SJCRH30 (cell line): ENCODE measurements around the gene MYO3A. TPM values are rescaled to one million over a fixed set of nuclear protein-coding genes. Genes with fewer than 3 reads are reported as not detected.

Experiments used
- DNase-seq, 2 experiments: peaks; one replicate each; pipeline ENCODE4 v3.0.0-alpha.2; 2015 to 2020
- H3K27ac ChIP-seq: fragments of 250-450 bp; sonication (Bioruptor Pico); 2 replicates; pipeline ENCODE4 v1.5.1; 2020; ENCODE audit warnings: mild to moderate bottlenecking, moderate library complexity
- H3K27me3 ChIP-seq: fragments of 250-450 bp; sonication (Bioruptor Pico); 2 replicates; pipeline ENCODE4 v1.5.1; 2020; ENCODE audit warnings: mild to moderate bottlenecking, moderate library complexity
- H3K36me3 ChIP-seq: fragments of 250-450 bp; sonication (Bioruptor Pico); 2 replicates; pipeline ENCODE4 v1.5.1; 2020; ENCODE audit warnings: mild to moderate bottlenecking, moderate library complexity
- H3K4me1 ChIP-seq: fragments of 250-450 bp; sonication (Bioruptor Pico); 2 replicates; pipeline ENCODE4 v1.5.1; 2020; ENCODE audit warnings: mild to moderate bottlenecking, moderate library complexity
- H3K4me3 ChIP-seq: fragments of 250-450 bp; sonication (Bioruptor Pico); 2 replicates; pipeline ENCODE4 v1.5.1; 2020; ENCODE audit warnings: mild to moderate bottlenecking, moderate library complexity
- H3K9me3 ChIP-seq: fragments of 250-450 bp; sonication (Bioruptor Pico); replicated peaks from 2 replicates; pipeline ENCODE4 v1.5.1; 2020; ENCODE audit warnings: mild to moderate bottlenecking, moderate library complexity
- total RNA-seq: library from RNA; depleted of rRNA; stranded (reverse); fragments of >200 nt; shearing (Covaris generic); gene quantifications from 2 replicates; pipeline ENCODE4 v1.2.3, GENCODE V29; 2014

Gene MYO3A
- total RNA-seq, 1 experiment from 2014 or later: not detected

- H3K4me1 ChIP-seq: no peaks in the 10 kb centered on the region
- H3K27ac ChIP-seq: no peak overlapping the region
- no peaks in the 10 kb centered on the region for H3K9me3 ChIP-seq
- no peak overlapping the region for H3K4me3 ChIP-seq
- H3K36me3 ChIP-seq: no peaks in the 10 kb centered on the region
- peaks cover 25% of the 10 kb centered on the region for H3K27me3 ChIP-seq
- no peak for DNase-seq
Observed at GRCh38 chr10:26220901-26221300, 286.9 kb downstream of the MYO3A start.

GRCh38 chr10:26221541-26221940 is 287.5 kb downstream of the MYO3A start:
- Histone ChIP-seq H3K36me3 (no peaks in the 10 kb centered on the region), H3K4me3 (no peak overlapping the region), H3K27me3 (peaks cover 25% of the 10 kb centered on the region), H3K4me1 (no peaks in the 10 kb centered on the region), H3K27ac (no peak overlapping the region), H3K9me3 (no peaks in the 10 kb centered on the region)
- no peak for DNase-seq

GRCh38 chr10:26222563-26222962 is 288.5 kb downstream of the MYO3A start:
- H3K9me3 ChIP-seq: no peaks in the 10 kb centered on the region
- H3K27me3 ChIP-seq: peaks cover 31% of the 10 kb centered on the region

GRCh38 chr10:26225322-26225721 is 291.3 kb downstream of the MYO3A start:
- Histone ChIP-seq H3K27me3 (peaks cover 30% of the 10 kb centered on the region), H3K36me3 (no peaks in the 10 kb centered on the region), H3K9me3 (no peaks in the 10 kb centered on the region), H3K4me1 (no peaks in the 10 kb centered on the region), H3K4me3 (no peak overlapping the region), H3K27ac (no peak overlapping the region)
- no peak for DNase-seq

More at GRCh38 chr10:26222563-26222962, 288.5 kb downstream of the MYO3A start:
- Histone ChIP-seq H3K4me1 (no peaks in the 10 kb centered on the region), H3K36me3 (no peaks in the 10 kb centered on the region), H3K4me3 (no peak overlapping the region), H3K27ac (no peak overlapping the region)
- DNase-seq: no peak

- H3K4me3 ChIP-seq: no peak overlapping the region
- no peak overlapping the region for H3K27ac ChIP-seq
- H3K9me3 ChIP-seq: no peaks in the 10 kb centered on the region
- no peak for DNase-seq
- no peaks in the 10 kb centered on the region for H3K36me3 ChIP-seq
- H3K27me3 ChIP-seq: peaks cover 16% of the 10 kb centered on the region; the same call in 1 of the 2 replicates
- H3K4me1 ChIP-seq: no peaks in the 10 kb centered on the region
Observed at GRCh38 chr10:26227786-26228185, 293.8 kb downstream of the MYO3A start.

GRCh38 chr10:26232174-26232573 is 298.1 kb downstream of the MYO3A start:
- DNase-seq: no peak
- H3K27ac ChIP-seq: no peak overlapping the region
- peaks cover 8% of the 10 kb centered on the region; the same call in 1 of the 2 replicates for H3K27me3 ChIP-seq
- peaks cover 16% of the 10 kb centered on the region for H3K4me1 ChIP-seq
- H3K4me3 ChIP-seq: no peak overlapping the region
- no peaks in the 10 kb centered on the region for H3K9me3 ChIP-seq
- no peaks in the 10 kb centered on the region for H3K36me3 ChIP-seq

- H3K36me3 ChIP-seq: no peaks in the 10 kb centered on the region
- peak; percentile 50 to 80 for DNase-seq
- peak overlapping the region; percentile 67 for H3K27ac ChIP-seq
- no peaks in the 10 kb centered on the region for H3K9me3 ChIP-seq
- H3K27me3 ChIP-seq: no peaks in the 10 kb centered on the region
- H3K4me3 ChIP-seq: no peak overlapping the region
- peaks cover 16% of the 10 kb centered on the region for H3K4me1 ChIP-seq
Observed at GRCh38 chr10:26235761-26236160, 301.7 kb downstream of the MYO3A start.

GRCh38 chr10:26238378-26238777 is 304.3 kb downstream of the MYO3A start:
- Histone ChIP-seq H3K27me3 (no peaks in the 10 kb centered on the region), H3K4me3 (no peak overlapping the region), H3K27ac (no peak overlapping the region), H3K36me3 (no peaks in the 10 kb centered on the region), H3K4me1 (peaks cover 17% of the 10 kb centered on the region), H3K9me3 (no peaks in the 10 kb centered on the region)
- no peak for DNase-seq

GRCh38 chr10:26242706-26243350 is 308.8 kb downstream of the MYO3A start:
- no peaks in the 10 kb centered on the region for H3K9me3 ChIP-seq
- H3K27ac ChIP-seq: no peak overlapping the region
- H3K27me3 ChIP-seq: no peaks in the 10 kb centered on the region
- peak in 1 of 2 experiments; percentile 50 for DNase-seq
- H3K4me1 ChIP-seq: peaks cover 2% of the 10 kb centered on the region; the same call in 1 of the 2 replicates
- H3K4me3 ChIP-seq: no peak overlapping the region
- no peaks in the 10 kb centered on the region for H3K36me3 ChIP-seq

GRCh38 chr10:26243351-26243720 is 309.3 kb downstream of the MYO3A start:
- Histone ChIP-seq H3K9me3 (no peaks in the 10 kb centered on the region), H3K4me1 (peaks cover 2% of the 10 kb centered on the region; the same call in 1 of the 2 replicates), H3K27me3 (no peaks in the 10 kb centered on the region), H3K4me3 (no peak overlapping the region), H3K36me3 (no peaks in the 10 kb centered on the region), H3K27ac (no peak overlapping the region)
- no peak for DNase-seq

GRCh38 chr10:26249681-26250080 is 315.7 kb downstream of the MYO3A start:
- no peaks in the 10 kb centered on the region for H3K36me3 ChIP-seq
- H3K27me3 ChIP-seq: 0 out of 2 replicates have a peak, but pooled peaks cover 5% of the 10 kb centered on the region
- no peak overlapping the region for H3K27ac ChIP-seq
- no peaks in the 10 kb centered on the region for H3K9me3 ChIP-seq
- H3K4me3 ChIP-seq: no peak overlapping the region
- DNase-seq: no peak
- no peaks in the 10 kb centered on the region for H3K4me1 ChIP-seq

- H3K36me3 ChIP-seq: no peaks in the 10 kb centered on the region
- 0 out of 2 replicates have a peak, but pooled peaks cover 5% of the 10 kb centered on the region for H3K27me3 ChIP-seq
- no peaks in the 10 kb centered on the region for H3K4me1 ChIP-seq
- no peak overlapping the region for H3K4me3 ChIP-seq
- no peak for DNase-seq
- no peak overlapping the region for H3K27ac ChIP-seq
- H3K9me3 ChIP-seq: no peaks in the 10 kb centered on the region
Observed at GRCh38 chr10:26251925-26252324, 317.9 kb downstream of the MYO3A start.

- no peaks in the 10 kb centered on the region for H3K4me1 ChIP-seq
- H3K36me3 ChIP-seq: no peaks in the 10 kb centered on the region
- H3K27ac ChIP-seq: no peak overlapping the region
- DNase-seq: no peak
- no peaks in the 10 kb centered on the region for H3K9me3 ChIP-seq
- H3K4me3 ChIP-seq: no peak overlapping the region
- peaks cover 5% of the 10 kb centered on the region; the same call in 1 of the 2 replicates for H3K27me3 ChIP-seq
Observed at GRCh38 chr10:26254616-26255015, 320.6 kb downstream of the MYO3A start.

- no peak overlapping the region for H3K27ac ChIP-seq
- H3K9me3 ChIP-seq: no peaks in the 10 kb centered on the region
- no peak for DNase-seq
- H3K4me1 ChIP-seq: no peaks in the 10 kb centered on the region
- no peak overlapping the region for H3K4me3 ChIP-seq
- no peaks in the 10 kb centered on the region; the same call in 1 of the 2 replicates for H3K27me3 ChIP-seq
- H3K36me3 ChIP-seq: no peaks in the 10 kb centered on the region
Observed at GRCh38 chr10:26259341-26259740, 325.3 kb downstream of the MYO3A start.
